Fibroblast of lung (primary cell): ENCODE measurements around the gene ACAP3. TPM values are rescaled to one million over a fixed set of nuclear protein-coding genes. Genes with fewer than 3 reads are reported as not detected.

ENCODE experiments used
- DNase-seq, 2 donors: peaks; one replicate each; pipeline versions ENCODE4 v3.0.0 to v3.0.0-alpha.2; 2010; ENCODE audit warnings: low read depth in 2 of 2
- H2AFZ ChIP-seq: 2 replicates; pipeline ENCODE4 v1.5.1; 2012; ENCODE audit warnings: low read length, control low read depth, inconsistent platforms
- H3K27ac ChIP-seq: 2 replicates; pipeline ENCODE4 v1.5.1; 2011; ENCODE audit warnings: low read length, control low read depth; ENCODE audit not compliant: insufficient read depth
- H3K27me3 ChIP-seq: 2 replicates; pipeline ENCODE4 v1.5.1; 2011; ENCODE audit warnings: mild to moderate bottlenecking, low read length; ENCODE audit not compliant: control insufficient read depth, insufficient read depth
- H3K36me3 ChIP-seq: 2 replicates; pipeline ENCODE4 v1.5.1; 2011; ENCODE audit warnings: low read length; ENCODE audit not compliant: control insufficient read depth, insufficient read depth
- H3K4me1 ChIP-seq: 2 replicates; pipeline ENCODE4 v1.5.1; 2011; ENCODE audit warnings: low read length; ENCODE audit not compliant: control insufficient read depth, insufficient read depth; ENCODE audit errors: extremely low read depth
- H3K4me2 ChIP-seq: 2 replicates; pipeline ENCODE4 v1.5.1; 2011; ENCODE audit warnings: low read length, control low read depth; ENCODE audit not compliant: insufficient read depth; ENCODE audit errors: extremely low read depth
- H3K4me3 ChIP-seq, 4 experiments: fragments of 200-600 bp in 1 of 4; sonication (generic) in 1 of 4; replicated peaks in 1 of 4; 2 replicates each; pipeline ENCODE4 v1.5.1; 2011 to 2016; ENCODE audit warnings: low read length in 4 of 4, low read depth in 3 of 4, mild to moderate bottlenecking in 3 of 4, control low read depth in 2 of 4, inconsistent platforms in 1 of 4, mixed read lengths in 1 of 4; ENCODE audit not compliant: insufficient read depth in 1 of 4; ENCODE audit errors: control extremely low read depth in 1 of 4
- H3K79me2 ChIP-seq: 2 replicates; pipeline ENCODE4 v1.5.1; 2012; ENCODE audit warnings: mild to moderate bottlenecking, low read length, inconsistent platforms; ENCODE audit not compliant: control insufficient read depth, insufficient read depth
- H3K9ac ChIP-seq: 2 replicates; pipeline ENCODE4 v1.5.1; 2011; ENCODE audit warnings: mild to moderate bottlenecking, low read length, control low read depth; ENCODE audit not compliant: insufficient read depth
- H3K9me3 ChIP-seq: 2 replicates; pipeline ENCODE4 v1.5.1; 2012; ENCODE audit warnings: low read depth, low read length; ENCODE audit not compliant: control insufficient read depth, insufficient read depth
- H4K20me1 ChIP-seq: 2 replicates; pipeline ENCODE4 v1.5.1; 2011; ENCODE audit warnings: low read length; ENCODE audit not compliant: control insufficient read depth, insufficient read depth; ENCODE audit errors: extremely low read depth
- CTCF ChIP-seq, 2 donors: IDR thresholded peaks in 1 of 2; conservative IDR thresholded peaks in 1 of 2; 1 replicate in 1 of 2; 2 replicates in 1 of 2; pipeline ENCODE4 v1.5.1; 2011 to 2012; ENCODE audit warnings: low read length in 2 of 2, control low read depth in 1 of 2, inconsistent platforms in 1 of 2, low read depth in 1 of 2, mild to moderate bottlenecking in 1 of 2
- EZH2 ChIP-seq: IDR thresholded peaks from 2 replicates; pipeline ENCODE4 v1.5.1; 2012; ENCODE audit warnings: low read length, control low read depth, mild to moderate bottlenecking; ENCODE audit errors: missing control alignments
- polyA plus RNA-seq, 2 donors: library from polyadenylated mRNA; depleted of rRNA in 1 of 2; stranded (reverse) in 1 of 2; unstranded in 1 of 2; fragments of >200 nt; gene quantifications; 2 replicates each; pipeline ENCODE4 v1.2.1, GENCODE V29; 2011 to 2012; ENCODE audit warnings: missing spikeins in 1 of 2
- total RNA-seq: library from RNA; depleted of rRNA; stranded (reverse); fragments of >200 nt; gene quantifications from 2 replicates; pipeline ENCODE4 v1.2.1, GENCODE V29; 2014

Gene ACAP3
- total and polyA plus RNA-seq, 2 donors (not counting 1 experiment from before 2014, with no cell fraction given), result 15.3 to 50.9 TPM

- no peak overlapping the region for H2AFZ ChIP-seq
- no peaks in the 10 kb centered on the region for H3K4me1 ChIP-seq
- H3K27ac ChIP-seq, result no peak overlapping the region
- H3K4me3 ChIP-seq, result no peak overlapping the region
- H3K9ac ChIP-seq, result no peak overlapping the region
- no peak for DNase-seq
- H3K27me3 ChIP-seq, result no peaks in the 10 kb centered on the region
- no peaks in the 10 kb centered on the region for H3K9me3 ChIP-seq
- no peak overlapping the region for H3K4me2 ChIP-seq
- H3K36me3 ChIP-seq, result no peaks in the 10 kb centered on the region
- H3K79me2 ChIP-seq, result no peaks in the 10 kb centered on the region
- TF ChIP-seq EZH2, result no peak
- TF ChIP-seq CTCF (conservative IDR thresholded peaks at IDR 0.05 in 1 of 2, IDR thresholded peaks at IDR 0.05 in 1 of 2; ENCODE audit: low read depth in 1 of 2, low read length in 2 of 2), result no peak
- no peaks in the 10 kb centered on the region for H4K20me1 ChIP-seq
These were observed 20.2 kb downstream of the ACAP3 start for GRCh38 chr1:1287288-1288110.

- Histone ChIP-seq H3K79me2 (no peaks in the 10 kb centered on the region), H2AFZ (no peak overlapping the region), H3K9me3 (no peaks in the 10 kb centered on the region), H3K27ac (no peak overlapping the region), H3K9ac (no peak overlapping the region), H4K20me1 (no peaks in the 10 kb centered on the region), H3K36me3 (no peaks in the 10 kb centered on the region), H3K4me1 (peaks cover 2% of the 10 kb centered on the region), H3K4me3 (no peak overlapping the region), H3K4me2 (no peak overlapping the region), H3K27me3 (no peaks in the 10 kb centered on the region)
- TF ChIP-seq EZH2 (no peak), CTCF (conservative IDR thresholded peaks at IDR 0.05 in 1 of 2, IDR thresholded peaks at IDR 0.05 in 1 of 2; ENCODE audit: low read depth in 1 of 2, low read length in 2 of 2) (no peak)
- no peak for DNase-seq
These were observed 21.1 kb downstream of the ACAP3 start for GRCh38 chr1:1286313-1287261.
